Measurements from ENCODE around the gene METTL23. TPM values are rescaled to one million over a fixed set of nuclear protein-coding genes. Genes with fewer than 3 reads are reported as not detected.

METTL23 gene
- total and polyA plus RNA-seq, 4 donors = 23.1 to 43.1 (median 36.1) TPM

GRCh38 chr17:76685366-76685765, 41.3 kb upstream of the METTL23 start:
- DNase-seq = no peak
- ATAC-seq (ENCODE audit: insufficient read depth, low FRiP score) = no peak
- peaks cover 0 to 35% (median 17%) of the 10 kb centered on the region in 5 donors for H3K4me1 ChIP-seq (ENCODE audit: control insufficient read depth in 5 of 5, insufficient read depth in 5 of 5, low read length in 5 of 5)

GRCh38 chr17:76685846-76686245, 40.8 kb upstream of the METTL23 start:
- Histone ChIP-seq H3K4me3 (no peak overlapping the region), H3K4me1 (ENCODE audit: control insufficient read depth in 5 of 5, insufficient read depth in 5 of 5, low read length in 5 of 5) (peaks cover 0 to 37% (median 17%) of the 10 kb centered on the region in 5 donors), H3K36me3 (ENCODE audit: control insufficient read depth in 4 of 4, insufficient read depth in 4 of 4, low read length in 4 of 4) (peaks cover 0 to 43% (median 2%) of the 10 kb centered on the region in 4 donors), H3K9ac (ENCODE audit: insufficient read depth in 1 of 2, low read length in 2 of 2) (no peak overlapping the region), H3K27ac (ENCODE audit: low read depth in 1 of 2, low read length in 1 of 2) (no peak overlapping the region), H3K27me3 (ENCODE audit: control insufficient read depth in 3 of 3, insufficient read depth in 3 of 3, low read length in 2 of 3) (no peaks in the 10 kb centered on the region), H3K9me3 (ENCODE audit: control insufficient read depth in 4 of 4, insufficient read depth in 3 of 4, low read length in 3 of 4) (no peaks in the 10 kb centered on the region)
- no peak for DNase-seq
- WGBS, 2 donors = 80 to 87% methylated on average over 8 of the region's 8 CpGs
- no peak for ATAC-seq (ENCODE audit: insufficient read depth, low FRiP score)
- TF ChIP-seq CTCF (IDR thresholded peaks at IDR 0.05; ENCODE audit: control extremely low read depth, extremely low read depth) = no peak

More at GRCh38 chr17:76685366-76685765, 41.3 kb upstream of the METTL23 start:
- peaks cover 0 to 43% (median 2%) of the 10 kb centered on the region in 4 donors for H3K36me3 ChIP-seq (ENCODE audit: control insufficient read depth in 4 of 4, insufficient read depth in 4 of 4, low read length in 4 of 4)
- H3K27me3 ChIP-seq (ENCODE audit: control insufficient read depth in 3 of 3, insufficient read depth in 3 of 3, low read length in 2 of 3) = no peaks in the 10 kb centered on the region
- no peak overlapping the region for H3K4me3 ChIP-seq
- no peaks in the 10 kb centered on the region for H3K9me3 ChIP-seq (ENCODE audit: control insufficient read depth in 4 of 4, insufficient read depth in 3 of 4, low read length in 3 of 4)
- WGBS, 2 donors = 88 to 93% methylated on average over 12 of the region's 12 CpGs
- no peak overlapping the region for H3K27ac ChIP-seq (ENCODE audit: low read depth in 1 of 2, low read length in 1 of 2)
- H3K9ac ChIP-seq (ENCODE audit: insufficient read depth in 1 of 2, low read length in 2 of 2) = no peak overlapping the region
- no peak for TF ChIP-seq CTCF (IDR thresholded peaks at IDR 0.05; ENCODE audit: control extremely low read depth, extremely low read depth)

DNA sequence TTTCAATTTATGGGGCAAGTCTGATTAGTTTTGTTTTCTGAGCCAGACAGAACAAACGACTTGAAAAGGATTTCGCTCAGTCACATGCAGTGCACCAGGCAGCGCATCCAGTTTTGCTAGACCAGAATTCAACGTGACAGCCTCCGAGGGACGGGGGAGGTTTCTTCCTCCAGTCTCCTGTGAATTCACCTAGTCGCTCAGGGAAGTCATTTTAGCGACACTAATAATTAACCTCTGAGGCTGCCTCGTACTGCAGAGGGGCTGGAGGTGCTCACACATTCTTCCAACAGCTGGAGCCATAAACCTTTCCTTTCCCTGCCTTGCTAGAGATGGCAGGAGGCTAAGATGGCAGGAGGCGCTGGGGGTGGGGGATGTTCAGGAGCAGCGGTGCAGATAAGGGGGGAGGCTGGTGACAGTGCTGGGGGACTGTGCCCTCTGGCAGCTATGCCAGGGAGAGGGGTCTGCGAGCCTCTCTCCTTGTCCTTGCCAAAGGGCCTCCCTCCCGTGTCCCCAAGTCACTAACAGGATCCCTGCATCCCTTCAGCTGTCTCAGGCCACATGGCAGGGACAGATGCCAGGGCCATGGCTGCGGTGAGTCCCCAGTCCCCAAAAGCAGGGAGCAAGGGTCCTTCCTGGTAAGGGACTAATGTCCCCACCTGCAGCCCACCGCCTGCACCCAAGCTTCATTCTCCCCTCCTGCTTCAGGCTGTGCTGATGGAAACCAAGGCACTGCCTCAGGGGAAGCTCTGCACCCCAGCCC, 39.9 kb upstream of the METTL23 start:
- no peak for ATAC-seq (ENCODE audit: insufficient read depth, low FRiP score)
- Histone ChIP-seq H3K9me3 (ENCODE audit: control insufficient read depth in 4 of 4, insufficient read depth in 3 of 4, low read length in 3 of 4) (no peaks in the 10 kb centered on the region), H3K27ac (ENCODE audit: low read depth in 1 of 2, low read length in 1 of 2) (peak overlapping the region; percentile 37 to 75), H3K36me3 (ENCODE audit: control insufficient read depth in 4 of 4, insufficient read depth in 4 of 4, low read length in 4 of 4) (peaks cover 0 to 44% (median 2%) of the 10 kb centered on the region in 4 donors), H3K27me3 (ENCODE audit: control insufficient read depth in 3 of 3, insufficient read depth in 3 of 3, low read length in 2 of 3) (no peaks in the 10 kb centered on the region), H3K9ac (ENCODE audit: insufficient read depth in 1 of 2, low read length in 2 of 2) (no peak overlapping the region), H3K4me3 (no peak overlapping the region), H3K4me1 (ENCODE audit: control insufficient read depth in 5 of 5, insufficient read depth in 5 of 5, low read length in 5 of 5) (peaks cover 0 to 45% (median 23%) of the 10 kb centered on the region in 5 donors)
- TF ChIP-seq CTCF (IDR thresholded peaks at IDR 0.05; ENCODE audit: control extremely low read depth, extremely low read depth) = no peak
- WGBS, 2 donors = 88 to 91% methylated on average over 15 of the region's 15 CpGs
- peak in 1 of 3 donors; percentile 51 for DNase-seq
